H1 (cell line): Measurements from ENCODE around the gene FOXR2. TPM values are rescaled to one million over a fixed set of nuclear protein-coding genes. Genes with fewer than 3 reads are reported as not detected.

Experiments
- CHD2 ChIP-seq: IDR thresholded peaks from 2 replicates; pipeline ENCODE4 v1.6.1; 2012; ENCODE audit warnings: low read length, improper control_type of control experiment
- RAD21 ChIP-seq, 2 experiments: IDR thresholded peaks in 1 of 2; conservative IDR thresholded peaks in 1 of 2; 2 replicates each; pipeline ENCODE4 v1.6.1; 2011; ENCODE audit warnings: low read depth in 2 of 2, low read length in 2 of 2, improper control_type of control experiment in 1 of 2, inconsistent platforms in 1 of 2, mild to moderate bottlenecking in 1 of 2, moderate library complexity in 1 of 2
- TEAD4 ChIP-seq: IDR thresholded peaks from 2 replicates; pipeline ENCODE4 v1.6.1; 2012; ENCODE audit warnings: low read depth, low read length, inconsistent platforms, mixed read lengths
- polyA plus RNA-seq, 7 experiments: library from polyadenylated mRNA; depleted of rRNA in 3 of 7; stranded (reverse) in 5 of 7; unstranded in 2 of 7; fragments of >200 nt in 5 of 7; fragments of 200-250 nt in 2 of 7; gene quantifications; 1 replicate in 5 of 7; 2 replicates in 1 of 7; 4 replicates in 1 of 7; pipeline versions ENCODE4 v1.2.1 to v1.2.3, GENCODE V29; 2011 to 2013; ENCODE audit warnings: missing spikeins in 2 of 7, mixed read lengths in 2 of 7
- total RNA-seq: library from RNA; stranded (reverse); fragmentation: NEBNext Ultra II Directional; extraction: Animal tissue kit (Norgen Biotek cat#: 25700); gene quantifications from 2 replicates; pipeline ENCODE4 v1.2.1, GENCODE V29; 2021

FOXR2 gene
- total and polyA plus RNA-seq, 2 of the 8 experiments (the other 6 are each of a cell fraction or from before 2014, with no cell fraction given) = not detected

GRCh38 chrX:55659931-55660330 is 36.7 kb downstream of the FOXR2 start (continued):
- TF ChIP-seq RAD21 (IDR thresholded peaks at IDR 0.05 in 1 of 2, conservative IDR thresholded peaks at IDR 0.05 in 1 of 2; ENCODE audit: low read depth in 2 of 2, low read length in 2 of 2) (no peak), CHD2 (no peak), TEAD4 (no peak)
